Testis (tissue), 3 donors: ENCODE data around the gene TMEM14C. TPM values are rescaled to one million over a fixed set of nuclear protein-coding genes. Genes with fewer than 3 reads are reported as not detected.

Source experiments
- DNase-seq: peaks from one replicate; pipeline ENCODE4 v3.0.0-alpha.2; 2019
- H3K27ac ChIP-seq, 2 donors: fragments of 200-600 bp; sonication (generic); one replicate each; pipeline ENCODE4 v1.5.1; 2019
- H3K27me3 ChIP-seq: fragments of 200-600 bp; sonication (generic); one replicate; pipeline ENCODE4 v1.5.1; 2019
- H3K36me3 ChIP-seq: fragments of 200-600 bp; sonication (generic); one replicate; pipeline ENCODE4 v1.5.1; 2017; ENCODE audit warnings: low read depth; ENCODE audit errors: missing control alignments
- H3K4me1 ChIP-seq: fragments of 200-600 bp; sonication (generic); one replicate; pipeline ENCODE4 v1.5.1; 2019
- H3K4me3 ChIP-seq, 2 donors: fragments of 200-600 bp; sonication (generic); one replicate each; pipeline ENCODE4 v1.5.1; 2017 to 2019
- H3K9me3 ChIP-seq: fragments of 200-600 bp; sonication (generic); one replicate; pipeline ENCODE4 v1.5.1; 2017
- CTCF ChIP-seq, 3 experiments: fragments of 450-650 bp in 2 of 3; fragments of 200-600 bp in 1 of 3; sonication (generic) in 1 of 3; IDR thresholded peaks; one replicate each; pipeline ENCODE4 v1.5.1; 2016 to 2019; ENCODE audit warnings: antibody characterized with exemption in 3 of 3, mild to moderate bottlenecking in 2 of 3, moderate library complexity in 1 of 3
- POLR2A ChIP-seq: fragments of 450-650 bp; IDR thresholded peaks from one replicate; pipeline ENCODE4 v1.6.1; 2017; ENCODE audit warnings: antibody characterized with exemption, mild to moderate bottlenecking, moderate library complexity
- WGBS, 2 donors: methylation state at CpG; one replicate each; pipeline ENCODE4 v1.1.5; 2018; 5-methylcytosine and 5-hydroxymethylcytosine counted together
- intact Hi-C: fragments of 100-400 bp; cut with DNase I; formaldehyde crosslinking; loops from one replicate; pipeline ENCODE4 v1.15.1; 2023; ENCODE audit warnings: low total_unique reads
- polyA plus RNA-seq: library from polyadenylated mRNA; stranded (reverse); fragments of 350-450 nt; fragmentation: Illumina TruSeq; extraction: RNeasy Lipid Tissue Mini Kit (QIAGEN cat#74804); gene quantifications from one replicate; pipeline ENCODE4 v1.2.3, GENCODE V29; 2014; ENCODE audit warnings: low read depth, low replicate concordance; ENCODE audit not compliant: insufficient read depth
- total RNA-seq, 2 donors: library from RNA; depleted of rRNA; stranded (reverse); fragments of >200 nt; gene quantifications; one replicate each; pipeline ENCODE4 v1.2.3, GENCODE V29; 2016

TMEM14C gene
- total and polyA plus RNA-seq, 3 donors from 2014 or later, result 71.3 to 90.1 (median 83.4) TPM

DNA sequence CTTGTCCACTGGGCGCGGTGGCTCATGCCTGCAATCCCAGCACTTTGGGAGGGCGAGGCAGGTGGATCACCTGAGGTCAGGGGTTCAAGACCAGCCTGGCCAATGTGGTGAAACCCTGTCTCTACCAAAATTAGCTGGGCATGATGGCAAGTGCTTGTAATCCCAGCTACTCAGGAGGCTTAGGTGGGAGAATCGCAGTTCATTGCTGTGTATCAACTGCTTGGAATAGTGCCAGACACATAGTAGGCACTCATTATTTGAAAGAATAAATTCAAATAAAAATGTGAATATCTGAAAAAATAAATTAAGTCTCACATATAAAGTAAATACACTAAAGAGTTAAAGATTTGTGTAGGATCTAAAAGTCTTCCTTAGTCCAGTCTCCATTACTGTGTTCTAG, 26.2 kb upstream of the TMEM14C start:
- H3K4me1 ChIP-seq, result peaks cover 7% of the 10 kb centered on the region
- DNase-seq, result no peak
- H3K9me3 ChIP-seq, result no peaks in the 10 kb centered on the region
- intact Hi-C loops, result no loop called here
- H3K27ac ChIP-seq, result no peak overlapping the region
- H3K27me3 ChIP-seq, result no peaks in the 10 kb centered on the region
- WGBS, 2 donors, result 85 to 99% methylated on average over 4 of the region's 4 CpGs
- no peak for TF ChIP-seq CTCF (IDR thresholded peaks at IDR 0.05)
- no peak overlapping the region for H3K4me3 ChIP-seq
- no peaks in the 10 kb centered on the region for H3K36me3 ChIP-seq

DNA sequence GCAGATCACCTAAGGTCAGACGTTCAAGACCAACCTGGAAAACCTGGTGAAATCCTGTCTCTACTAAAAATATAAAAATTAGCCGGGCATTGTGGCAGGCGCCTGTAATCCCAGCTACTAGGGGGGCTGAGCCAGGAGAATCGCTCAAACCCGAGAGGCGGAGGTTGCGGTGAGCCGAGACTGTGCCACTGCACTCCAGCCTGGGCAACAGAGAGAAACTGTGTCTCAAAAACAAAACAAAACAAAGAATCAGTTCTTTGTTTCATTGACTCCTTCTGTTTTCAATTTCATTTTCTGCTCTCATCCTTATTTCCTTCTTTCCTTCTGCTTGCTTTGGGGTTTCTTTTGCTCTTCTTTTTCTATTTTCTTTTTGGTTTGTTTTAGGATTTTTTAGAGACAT, 8.9 kb upstream of the TMEM14C start:
- WGBS, 2 donors, result 67 to 82% methylated on average over 8 of the region's 8 CpGs
- Histone ChIP-seq H3K4me3 (no peak overlapping the region), H3K9me3 (no peaks in the 10 kb centered on the region), H3K36me3 (no peaks in the 10 kb centered on the region), H3K27ac (no peak overlapping the region), H3K27me3 (no peaks in the 10 kb centered on the region), H3K4me1 (no peaks in the 10 kb centered on the region)
- TF ChIP-seq CTCF (IDR thresholded peaks at IDR 0.05), result no peak
- no peak for TF ChIP-seq POLR2A
- intact Hi-C loops, result no loop called here
- no peak for DNase-seq

GRCh38 chr6:10719296-10719963, 3.4 kb upstream of the TMEM14C start:
- Histone ChIP-seq H3K27me3 (no peaks in the 10 kb centered on the region), H3K4me1 (peaks cover 21% of the 10 kb centered on the region), H3K27ac (peak overlapping the region; percentile 87 to 88), H3K9me3 (no peaks in the 10 kb centered on the region), H3K36me3 (no peaks in the 10 kb centered on the region), H3K4me3 (peak overlapping the region; percentile 59 to 85)
- TF ChIP-seq POLR2A, result no peak
- peak in 1 of 3 experiments; percentile 2 for TF ChIP-seq CTCF (IDR thresholded peaks at IDR 0.05)
- WGBS, 2 donors, result 62 to 63% methylated on average over 8 of the region's 8 CpGs
- DNase-seq, result peak; percentile 83
- intact Hi-C loops, result no loop called here

GRCh38 chr6:10719964-10720264, 3.0 kb upstream of the TMEM14C start:
- intact Hi-C loops, result no loop called here
- H3K36me3 ChIP-seq, result no peaks in the 10 kb centered on the region
- H3K27me3 ChIP-seq, result no peaks in the 10 kb centered on the region
- peak overlapping the region; percentile 59 to 85 for H3K4me3 ChIP-seq
- TF ChIP-seq CTCF (IDR thresholded peaks at IDR 0.05), result no peak
- TF ChIP-seq POLR2A, result no peak
- H3K4me1 ChIP-seq, result peaks cover 26% of the 10 kb centered on the region
- peak overlapping the region; percentile 87 to 88 for H3K27ac ChIP-seq
- H3K9me3 ChIP-seq, result no peaks in the 10 kb centered on the region
- DNase-seq, result no peak
- WGBS, 2 donors, result 31 to 37% methylated on average over 8 to 21 of the region's 21 CpGs

GRCh38 chr6:10720265-10720959, 2.5 kb upstream of the TMEM14C start:
- 31 to 55% methylated on average over 4 to 40 of the region's 49 CpGs for WGBS, 2 donors

More at GRCh38 chr6:10720265-10720959, 2.5 kb upstream of the TMEM14C start:
- Histone ChIP-seq H3K36me3 (no peaks in the 10 kb centered on the region), H3K4me1 (peaks cover 29% of the 10 kb centered on the region), H3K27me3 (no peaks in the 10 kb centered on the region), H3K4me3 (peak overlapping the region; percentile 59 to 85), H3K27ac (peak overlapping the region; percentile 87 to 88), H3K9me3 (no peaks in the 10 kb centered on the region)
- no peak for TF ChIP-seq CTCF (IDR thresholded peaks at IDR 0.05)
- no peak for TF ChIP-seq POLR2A
- peak; percentile 48 for DNase-seq
- intact Hi-C loops, result no loop called here
